ENCODE measurements around the gene CPE. TPM values are rescaled to one million over a fixed set of nuclear protein-coding genes. Genes with fewer than 3 reads are reported as not detected.

Gene CPE
- 100 to 1,000 TPM; 126 to 272 (median 201) TPM for total RNA-seq

- WGBS, 2 donors (ENCODE audit: low coverage in 1 of 2) = 0% methylated on average over 4 of the region's 82 CpGs
- Histone ChIP-seq H3K9me3 (peaks cover 0 to 12% (median 0%) of the 10 kb centered on the region in 3 donors), H3K4me3 (peak within 1 kb of the TSS; percentile 50 to 82), H3K27ac (peak within 1 kb of the TSS; percentile 55 to 91 (median 85)), H3K27me3 (no peaks in the 10 kb centered on the region), H3K36me3 (no peaks in the 10 kb centered on the region), H3K4me1 (peaks cover 0 to 42% (median 0%) of the 10 kb centered on the region in 3 donors)
- peak; percentile 96 for TF ChIP-seq POLR2AphosphoS5 (IDR thresholded peaks at IDR 0.05)
- TF ChIP-seq CTCF (IDR thresholded peaks at IDR 0.05) = peak; percentile 47 to 85 (median 62)
- TF ChIP-seq POLR2A (IDR thresholded peaks at IDR 0.05) = peak; percentile 83 to 85
- TF ChIP-seq EP300 (IDR thresholded peaks at IDR 0.05) = no peak
- ATAC-seq = peak; percentile 96
Measured at GRCh38 chr4:165378745-165379677, at the start of gene CPE. Gene CPE, plus strand, starts transcription at chr4:165379008. Its CDS starts 214 bp downstream, at chr4:165379222.

- no peak for ATAC-seq
- H3K27me3 ChIP-seq = no peaks in the 10 kb centered on the region
- H3K9me3 ChIP-seq = no peaks in the 10 kb centered on the region
- peaks cover 0 to 11% of the 10 kb centered on the region in 2 donors for H3K36me3 ChIP-seq
- TF ChIP-seq POLR2A (IDR thresholded peaks at IDR 0.05) = no peak
- TF ChIP-seq CTCF (IDR thresholded peaks at IDR 0.05) = no peak
- no peak for TF ChIP-seq EP300 (IDR thresholded peaks at IDR 0.05)
- no peak for TF ChIP-seq POLR2AphosphoS5 (IDR thresholded peaks at IDR 0.05)
- WGBS, 2 donors (ENCODE audit: low coverage in 1 of 2) = 95 to 97% methylated on average over 2 of the region's 2 CpGs
- H3K4me3 ChIP-seq = no peak overlapping the region
- peaks cover 0 to 23% (median 5%) of the 10 kb centered on the region in 3 donors for H3K4me1 ChIP-seq
- H3K27ac ChIP-seq = no peak overlapping the region
Measured at GRCh38 chr4:165330071-165330470, 48.7 kb upstream of the CPE start.

- ATAC-seq = no peak
- H3K4me1 ChIP-seq = peaks cover 0 to 23% (median 5%) of the 10 kb centered on the region in 3 donors
- 75 to 84% methylated on average over 1 to 5 of the region's 5 CpGs for WGBS, 2 donors (ENCODE audit: low coverage in 1 of 2)
- H3K9me3 ChIP-seq = no peaks in the 10 kb centered on the region
- H3K4me3 ChIP-seq = no peak overlapping the region
- H3K27me3 ChIP-seq = no peaks in the 10 kb centered on the region
- H3K36me3 ChIP-seq = peaks cover 0 to 16% of the 10 kb centered on the region in 2 donors
- TF ChIP-seq CTCF (IDR thresholded peaks at IDR 0.05) (no peak), POLR2AphosphoS5 (IDR thresholded peaks at IDR 0.05) (no peak), POLR2A (IDR thresholded peaks at IDR 0.05) (no peak), EP300 (IDR thresholded peaks at IDR 0.05) (no peak)
- H3K27ac ChIP-seq = no peak overlapping the region
Measured at GRCh38 chr4:165330666-165331065, 48.1 kb upstream of the CPE start.

GRCh38 chr4:165331359-165331758 is 47.4 kb upstream of the CPE start:
- Histone ChIP-seq H3K27ac (no peak overlapping the region), H3K36me3 (peaks cover 0 to 16% of the 10 kb centered on the region in 2 donors), H3K4me1 (peaks cover 0 to 19% (median 5%) of the 10 kb centered on the region in 3 donors), H3K27me3 (no peaks in the 10 kb centered on the region), H3K4me3 (no peak overlapping the region), H3K9me3 (no peaks in the 10 kb centered on the region)
- TF ChIP-seq POLR2AphosphoS5 (IDR thresholded peaks at IDR 0.05) (no peak), POLR2A (IDR thresholded peaks at IDR 0.05) (no peak), EP300 (IDR thresholded peaks at IDR 0.05) (no peak), CTCF (IDR thresholded peaks at IDR 0.05) (no peak)
- ATAC-seq = no peak
- 57 to 89% methylated on average over 1 of the region's 1 CpG for WGBS, 2 donors (ENCODE audit: low coverage in 1 of 2)
